KG1 (cell line): ENCODE measurements around the gene FEN1.

Experiments used
- DNase-seq: peaks from one replicate; lab custom pipeline; 2025; lab: John Stamatoyannopoulos, UW

FEN1 gene

GRCh38 chr11:61756452-61757212 lies 36.1 kb upstream of the FEN1 start:
- DNase-seq = peak; percentile 43

GRCh38 chr11:61757213-61757862 lies 35.4 kb upstream of the FEN1 start:
- DNase-seq = no peak

- DNase-seq = no peak
Measured at GRCh38 chr11:61760946-61761345, 31.8 kb upstream of the FEN1 start.

- DNase-seq = no peak
Measured at GRCh38 chr11:61761440-61762222, 31.1 kb upstream of the FEN1 start.

GRCh38 chr11:61762223-61762615 lies 30.5 kb upstream of the FEN1 start:
- DNase-seq = no peak

GRCh38 chr11:61762798-61763197 lies 29.9 kb upstream of the FEN1 start:
- DNase-seq = no peak

GRCh38 chr11:61763930-61764605 lies 28.6 kb upstream of the FEN1 start:
- DNase-seq = no peak

GRCh38 chr11:61764606-61765260 lies 28.0 kb upstream of the FEN1 start:
- DNase-seq = no peak

- DNase-seq = no peak
Measured at GRCh38 chr11:61765550-61766253, 27.0 kb upstream of the FEN1 start.

- no peak for DNase-seq
Measured at GRCh38 chr11:61766353-61766841, 26.3 kb upstream of the FEN1 start.

- no peak for DNase-seq
Measured at GRCh38 chr11:61768376-61769076, 24.2 kb upstream of the FEN1 start.

- no peak for DNase-seq
Measured at GRCh38 chr11:61769169-61769920, 23.4 kb upstream of the FEN1 start.

- DNase-seq = no peak
Measured at GRCh38 chr11:61769946-61770683, 22.6 kb upstream of the FEN1 start.

- DNase-seq = no peak
Measured at GRCh38 chr11:61771195-61771894, 21.4 kb upstream of the FEN1 start.

GRCh38 chr11:61771985-61772455 lies 20.7 kb upstream of the FEN1 start:
- DNase-seq = no peak

- no peak for DNase-seq
Measured at GRCh38 chr11:61773356-61773755, 19.4 kb upstream of the FEN1 start.

- no peak for DNase-seq
Measured at GRCh38 chr11:61773809-61774208, 18.9 kb upstream of the FEN1 start.

- DNase-seq = no peak
Measured at GRCh38 chr11:61774411-61774810, 18.3 kb upstream of the FEN1 start.
